Uterus (tissue), 2 donors: ENCODE results near the gene ZNF18.

Experiments used
- CTCF ChIP-seq, 4 experiments: fragments of 200-600 bp in 2 of 4; fragments of 450-650 bp in 2 of 4; sonication (generic) in 2 of 4; IDR thresholded peaks; one replicate each; pipeline ENCODE4 v1.5.1; 2016 to 2019; ENCODE audit warnings: antibody characterized with exemption in 4 of 4, mild to moderate bottlenecking in 2 of 4, moderate library complexity in 1 of 4
- POLR2A ChIP-seq, 2 donors: fragments of 450-650 bp; IDR thresholded peaks; one replicate each; pipeline ENCODE4 v1.6.1; 2016; ENCODE audit warnings: antibody characterized with exemption in 2 of 2, mild to moderate bottlenecking in 1 of 2, moderate library complexity in 1 of 2

GRCh38 chr17:12022310-12022709 is 25.0 kb upstream of the ZNF18 start:
- no peak for TF ChIP-seq CTCF (IDR thresholded peaks at IDR 0.05)
- TF ChIP-seq POLR2A (IDR thresholded peaks at IDR 0.05), result no peak
